Liver (tissue), 3 donors: ENCODE data around the gene IL17A.

Experiments used
- EGR1 ChIP-seq, 2 donors: IDR thresholded peaks; 2 replicates each; pipeline ENCODE4 v1.6.1; 2016 to 2018; ENCODE audit warnings: antibody characterized with exemption in 2 of 2, low read depth in 2 of 2
- FOXA1 ChIP-seq: IDR thresholded peaks from 2 replicates; pipeline ENCODE4 v1.6.1; 2016; ENCODE audit warnings: antibody characterized with exemption
- MAX ChIP-seq: IDR thresholded peaks from 2 replicates; pipeline ENCODE4 v1.6.1; 2016; ENCODE audit warnings: antibody characterized with exemption
- NR2F2 ChIP-seq: IDR thresholded peaks from 2 replicates; pipeline ENCODE4 v1.6.1; 2016; ENCODE audit warnings: antibody characterized with exemption
- RAD21 ChIP-seq, 2 donors: IDR thresholded peaks; 2 replicates each; pipeline ENCODE4 v1.6.1; 2016; ENCODE audit warnings: antibody characterized with exemption in 2 of 2, mild to moderate bottlenecking in 2 of 2
- REST ChIP-seq: IDR thresholded peaks from 2 replicates; pipeline ENCODE4 v1.6.1; 2016; ENCODE audit warnings: antibody characterized with exemption, mild to moderate bottlenecking
- SP1 ChIP-seq: IDR thresholded peaks from 2 replicates; pipeline ENCODE4 v1.6.1; 2018; ENCODE audit warnings: antibody characterized with exemption, mild to moderate bottlenecking
- TAF1 ChIP-seq: conservative IDR thresholded peaks from 2 replicates; pipeline ENCODE4 v1.6.1; 2016; ENCODE audit warnings: antibody characterized with exemption, mild to moderate bottlenecking
- YY1 ChIP-seq: IDR thresholded peaks from 2 replicates; pipeline ENCODE4 v1.6.1; 2016; ENCODE audit warnings: antibody characterized with exemption, mild to moderate bottlenecking
- TF ChIP-seq, protein P1 (sequence below): fragments of 150-350 bp; IDR thresholded peaks from 2 replicates; pipeline ENCODE4 v1.5.1; 2017; ENCODE audit warnings: improper control_type of control experiment, low read depth, low read length; ENCODE audit not compliant: missing input control
- TF ChIP-seq, protein P2 (sequence below): IDR thresholded peaks from 2 replicates; pipeline ENCODE4 v1.6.1; 2016; ENCODE audit warnings: antibody characterized with exemption
- donor health status: healthy.
- donor health status: healthy.

- TF ChIP-seq, protein P1, sequence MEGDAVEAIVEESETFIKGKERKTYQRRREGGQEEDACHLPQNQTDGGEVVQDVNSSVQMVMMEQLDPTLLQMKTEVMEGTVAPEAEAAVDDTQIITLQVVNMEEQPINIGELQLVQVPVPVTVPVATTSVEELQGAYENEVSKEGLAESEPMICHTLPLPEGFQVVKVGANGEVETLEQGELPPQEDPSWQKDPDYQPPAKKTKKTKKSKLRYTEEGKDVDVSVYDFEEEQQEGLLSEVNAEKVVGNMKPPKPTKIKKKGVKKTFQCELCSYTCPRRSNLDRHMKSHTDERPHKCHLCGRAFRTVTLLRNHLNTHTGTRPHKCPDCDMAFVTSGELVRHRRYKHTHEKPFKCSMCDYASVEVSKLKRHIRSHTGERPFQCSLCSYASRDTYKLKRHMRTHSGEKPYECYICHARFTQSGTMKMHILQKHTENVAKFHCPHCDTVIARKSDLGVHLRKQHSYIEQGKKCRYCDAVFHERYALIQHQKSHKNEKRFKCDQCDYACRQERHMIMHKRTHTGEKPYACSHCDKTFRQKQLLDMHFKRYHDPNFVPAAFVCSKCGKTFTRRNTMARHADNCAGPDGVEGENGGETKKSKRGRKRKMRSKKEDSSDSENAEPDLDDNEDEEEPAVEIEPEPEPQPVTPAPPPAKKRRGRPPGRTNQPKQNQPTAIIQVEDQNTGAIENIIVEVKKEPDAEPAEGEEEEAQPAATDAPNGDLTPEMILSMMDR, result no peak
- TF ChIP-seq REST (no peak), EGR1 (IDR thresholded peaks at IDR 0.05; ENCODE audit: low read depth in 2 of 2) (no peak), SP1 (no peak), TAF1 (no peak), FOXA1 (no peak), MAX (no peak), YY1 (no peak), RAD21 (IDR thresholded peaks at IDR 0.05) (no peak), NR2F2 (no peak)
- TF ChIP-seq, protein P2, sequence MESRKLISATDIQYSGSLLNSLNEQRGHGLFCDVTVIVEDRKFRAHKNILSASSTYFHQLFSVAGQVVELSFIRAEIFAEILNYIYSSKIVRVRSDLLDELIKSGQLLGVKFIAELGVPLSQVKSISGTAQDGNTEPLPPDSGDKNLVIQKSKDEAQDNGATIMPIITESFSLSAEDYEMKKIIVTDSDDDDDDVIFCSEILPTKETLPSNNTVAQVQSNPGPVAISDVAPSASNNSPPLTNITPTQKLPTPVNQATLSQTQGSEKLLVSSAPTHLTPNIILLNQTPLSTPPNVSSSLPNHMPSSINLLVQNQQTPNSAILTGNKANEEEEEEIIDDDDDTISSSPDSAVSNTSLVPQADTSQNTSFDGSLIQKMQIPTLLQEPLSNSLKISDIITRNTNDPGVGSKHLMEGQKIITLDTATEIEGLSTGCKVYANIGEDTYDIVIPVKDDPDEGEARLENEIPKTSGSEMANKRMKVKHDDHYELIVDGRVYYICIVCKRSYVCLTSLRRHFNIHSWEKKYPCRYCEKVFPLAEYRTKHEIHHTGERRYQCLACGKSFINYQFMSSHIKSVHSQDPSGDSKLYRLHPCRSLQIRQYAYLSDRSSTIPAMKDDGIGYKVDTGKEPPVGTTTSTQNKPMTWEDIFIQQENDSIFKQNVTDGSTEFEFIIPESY, result no peak
These were observed 23.6 kb downstream of the IL17A start for GRCh38 chr6:52209770-52210169.
